LNCaP clone FGC (cell line): ENCODE data around the gene ATG101.

Source experiments
- DNase-seq: peaks from one replicate; pipeline ENCODE4 v3.0.0-alpha.2; 2011; ENCODE audit warnings: low read depth
- H3K4me3 ChIP-seq: 2 replicates; pipeline ENCODE4 v1.5.1; 2011; ENCODE audit warnings: mild to moderate bottlenecking, low read depth, low read length, control low read depth
- TF ChIP-seq, protein P1 (sequence below): IDR thresholded peaks from 2 replicates; pipeline ENCODE4 v1.5.1; 2012; ENCODE audit warnings: mild to moderate bottlenecking; ENCODE audit not compliant: control insufficient read depth, insufficient read depth; ENCODE audit errors: extremely low read depth

The ATG101 gene

DNA sequence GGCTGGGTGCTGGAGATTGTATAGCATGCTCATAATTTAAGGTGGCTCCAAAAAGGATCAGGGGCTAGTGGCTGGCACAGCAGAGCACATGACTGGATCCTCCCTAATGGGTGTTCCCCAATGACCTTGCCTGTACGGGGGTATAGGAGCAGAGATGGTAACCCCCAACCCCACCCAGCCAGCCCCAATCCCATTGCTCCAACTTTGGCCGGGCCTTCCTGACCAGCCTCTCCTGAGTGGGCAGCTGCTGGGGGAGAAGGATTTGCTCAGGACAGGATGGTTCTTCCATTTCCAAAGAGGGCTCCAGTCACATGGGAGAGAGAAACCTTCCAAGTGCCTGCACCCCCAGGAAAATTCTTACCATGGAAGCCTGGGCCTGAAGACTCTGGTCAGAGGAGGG, 33.9 kb upstream of the ATG101 start:
- TF ChIP-seq, protein P1, sequence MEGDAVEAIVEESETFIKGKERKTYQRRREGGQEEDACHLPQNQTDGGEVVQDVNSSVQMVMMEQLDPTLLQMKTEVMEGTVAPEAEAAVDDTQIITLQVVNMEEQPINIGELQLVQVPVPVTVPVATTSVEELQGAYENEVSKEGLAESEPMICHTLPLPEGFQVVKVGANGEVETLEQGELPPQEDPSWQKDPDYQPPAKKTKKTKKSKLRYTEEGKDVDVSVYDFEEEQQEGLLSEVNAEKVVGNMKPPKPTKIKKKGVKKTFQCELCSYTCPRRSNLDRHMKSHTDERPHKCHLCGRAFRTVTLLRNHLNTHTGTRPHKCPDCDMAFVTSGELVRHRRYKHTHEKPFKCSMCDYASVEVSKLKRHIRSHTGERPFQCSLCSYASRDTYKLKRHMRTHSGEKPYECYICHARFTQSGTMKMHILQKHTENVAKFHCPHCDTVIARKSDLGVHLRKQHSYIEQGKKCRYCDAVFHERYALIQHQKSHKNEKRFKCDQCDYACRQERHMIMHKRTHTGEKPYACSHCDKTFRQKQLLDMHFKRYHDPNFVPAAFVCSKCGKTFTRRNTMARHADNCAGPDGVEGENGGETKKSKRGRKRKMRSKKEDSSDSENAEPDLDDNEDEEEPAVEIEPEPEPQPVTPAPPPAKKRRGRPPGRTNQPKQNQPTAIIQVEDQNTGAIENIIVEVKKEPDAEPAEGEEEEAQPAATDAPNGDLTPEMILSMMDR, result no peak
- DNase-seq, result no peak
- no peak overlapping the region for H3K4me3 ChIP-seq

DNA sequence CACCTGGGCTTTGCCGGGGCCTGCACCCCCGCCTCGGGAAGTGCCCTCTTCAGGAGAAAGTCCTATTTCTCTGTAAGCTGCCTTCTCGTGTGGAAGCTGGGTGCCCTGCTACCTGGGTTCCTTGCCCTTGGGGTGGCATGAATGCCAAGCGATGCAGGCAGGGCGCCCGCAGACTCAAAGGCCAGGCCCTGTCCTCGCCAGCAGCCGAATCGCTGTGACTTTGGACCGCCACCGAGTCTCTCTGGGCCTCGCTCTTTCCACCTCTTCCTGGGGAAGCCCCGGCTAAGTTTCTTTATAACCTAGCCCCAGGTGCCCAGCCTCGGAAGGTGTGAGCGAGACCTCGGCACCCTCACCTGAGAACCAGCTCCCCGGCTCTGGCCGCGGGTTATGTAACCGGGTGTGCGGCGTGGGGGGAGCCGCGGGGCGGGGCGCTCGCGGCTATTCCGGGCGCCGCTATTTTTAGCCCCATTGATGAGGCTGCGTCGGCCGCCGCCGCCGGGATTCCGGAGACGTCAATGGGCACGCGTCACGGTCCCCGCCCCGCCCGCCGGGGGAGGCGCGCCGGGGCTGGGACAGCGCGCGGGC, 33.1 kb upstream of the ATG101 start:
- TF ChIP-seq, protein P1, result no peak
- H3K4me3 ChIP-seq, result peak overlapping the region; percentile 57
- DNase-seq, result no peak

DNA sequence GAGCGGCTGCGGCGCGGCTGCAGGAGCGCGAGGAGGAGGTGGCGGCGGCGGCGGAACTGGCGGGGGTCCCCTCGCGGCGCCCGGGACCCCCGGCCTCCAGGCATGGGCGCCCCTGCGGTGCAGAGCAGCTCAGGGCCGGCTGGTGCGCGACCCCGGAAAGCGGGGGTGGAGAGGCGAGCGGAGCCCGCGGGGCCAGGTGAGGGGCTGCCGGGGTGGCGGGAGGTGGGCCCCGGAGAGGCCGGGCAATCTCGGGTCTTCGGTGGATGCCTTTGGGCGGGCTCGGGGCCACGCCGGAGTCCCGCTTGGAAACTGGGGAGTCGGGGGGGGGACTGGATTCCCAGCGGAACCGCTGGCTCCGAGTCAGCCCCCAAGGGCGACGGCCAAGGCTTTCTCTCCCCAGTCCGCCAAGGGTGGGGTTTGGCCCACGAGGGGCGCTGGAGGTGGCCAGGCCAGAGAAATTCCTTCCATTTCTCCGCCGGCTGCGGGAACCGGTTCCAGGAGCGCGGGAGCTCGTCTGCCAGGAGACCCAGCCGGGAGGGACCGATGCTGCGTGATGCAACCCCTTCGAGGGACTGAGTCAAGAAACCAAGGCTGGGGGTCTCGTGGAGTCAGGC, 32.4 kb upstream of the ATG101 start:
- no peak for DNase-seq
- H3K4me3 ChIP-seq, result peak overlapping the region; percentile 57
- TF ChIP-seq, protein P1, result peak; percentile 11; the same call in 1 of the 2 replicates

DNA sequence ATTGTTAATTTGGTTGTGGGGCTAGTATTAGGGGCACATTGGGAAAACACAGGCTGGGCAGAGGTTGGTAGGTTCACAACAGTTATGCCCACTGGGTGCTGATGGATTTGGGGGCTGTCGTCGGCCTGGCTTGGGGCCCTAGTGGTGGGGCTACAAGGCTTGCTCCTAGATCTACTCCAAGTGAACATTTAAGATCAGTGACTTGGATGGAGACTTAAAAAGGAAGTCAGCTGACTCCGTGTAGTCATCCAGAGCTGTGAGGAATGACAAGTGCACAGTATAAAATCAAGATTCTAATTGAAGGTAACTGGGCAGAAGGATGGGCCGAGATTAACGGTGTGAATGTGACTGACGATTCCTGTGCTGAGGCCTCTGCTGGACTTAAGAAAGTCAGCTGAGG, 31.3 kb upstream of the ATG101 start:
- TF ChIP-seq, protein P1, result no peak
- H3K4me3 ChIP-seq, result no peak overlapping the region
- DNase-seq, result no peak

DNA sequence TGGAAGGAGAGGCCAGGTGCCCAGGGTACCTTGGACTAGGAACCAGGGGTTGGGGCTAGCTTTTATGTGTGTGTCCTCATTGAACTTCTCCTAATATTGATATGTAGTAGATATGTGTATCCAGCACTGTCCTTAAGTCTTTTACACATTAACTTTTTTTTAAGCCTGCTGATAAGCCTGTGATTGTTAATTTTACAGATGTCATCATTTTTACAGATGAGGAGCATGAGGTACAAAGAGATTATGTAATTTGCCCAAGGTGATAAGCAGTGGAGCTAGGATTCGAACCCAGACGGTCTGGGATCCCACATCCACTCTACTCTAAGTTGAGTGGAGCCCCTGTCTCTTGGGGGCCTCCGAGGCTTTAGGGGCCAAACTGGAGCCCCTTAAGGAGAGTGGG, 28.7 kb upstream of the ATG101 start:
- TF ChIP-seq, protein P1, result no peak
- no peak for DNase-seq
- H3K4me3 ChIP-seq, result no peak overlapping the region

DNA sequence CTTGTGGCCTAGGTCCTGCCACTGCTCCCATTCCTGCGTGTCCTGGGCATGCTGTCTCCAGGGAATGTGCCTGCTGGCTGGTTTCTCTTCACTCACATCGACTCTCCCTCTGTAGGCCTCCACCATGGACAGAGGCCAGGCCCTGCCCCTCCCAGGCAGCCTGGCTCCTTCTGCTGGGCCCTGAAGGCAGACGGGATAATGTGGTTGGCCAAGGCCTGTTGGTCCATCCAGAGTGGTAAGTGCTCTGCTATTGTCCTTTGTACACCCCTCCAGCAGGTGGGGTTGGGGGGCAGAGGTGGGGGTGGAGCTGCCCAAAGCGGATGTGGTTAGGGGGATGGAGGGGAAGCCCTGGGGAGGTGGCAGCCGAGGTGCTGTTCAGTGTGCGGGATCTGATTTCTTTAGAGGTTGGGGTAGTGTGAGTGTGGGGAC, 28.1 kb upstream of the ATG101 start:
- TF ChIP-seq, protein P1, result no peak
- no peak for DNase-seq
- H3K4me3 ChIP-seq, result no peak overlapping the region
